ENCODE data around the gene SLC6A2. TPM values are rescaled to one million over a fixed set of nuclear protein-coding genes. Genes with fewer than 3 reads are reported as not detected.

SLC6A2 gene
- total RNA-seq, 3 donors from 2014 or later (not counting 1 experiment from before 2014, with no cell fraction given): not detected

- Histone ChIP-seq H3K27ac (ENCODE audit: low read length) (no peak overlapping the region), H3K4me3 (ENCODE audit: low read length) (no peak overlapping the region), H3K4me1 (ENCODE audit: control insufficient read depth, insufficient read depth, low read length) (no peaks in the 10 kb centered on the region), H3K9me3 (ENCODE audit: control insufficient read depth, insufficient read depth, low read length) (no peaks in the 10 kb centered on the region), H3K36me3 (ENCODE audit: control insufficient read depth, insufficient read depth, low read length) (no peaks in the 10 kb centered on the region), H3K27me3 (ENCODE audit: control insufficient read depth, insufficient read depth, low read length) (no peaks in the 10 kb centered on the region)
- no peak for DNase-seq
- intact Hi-C loops (cut with micrococcal nuclease): no loop called here
- WGBS (ENCODE audit: insufficient coverage): 77% methylated on average over 3 of the region's 4 CpGs
- Mint-ChIP-seq H3K9me3 (no peaks in the 10 kb centered on the region), H3K4me3 (no peak overlapping the region), H3K36me3 (no peaks in the 10 kb centered on the region), H3K27ac (no peak overlapping the region), H3K27me3 (ENCODE audit: low read depth in 2 of 2) (peaks cover 34 to 35% of the 10 kb centered on the region in 2 donors), H3K4me1 (no peaks in the 10 kb centered on the region)
- no peak for TF ChIP-seq CTCF (IDR thresholded peaks at IDR 0.05)
- no peak for ATAC-seq
Observed at GRCh38 chr16:55736671-55737070, 80.9 kb downstream of the SLC6A2 start.

GRCh38 chr16:55737318-55737717, 81.5 kb downstream of the SLC6A2 start:
- Mint-ChIP-seq H3K36me3 (no peaks in the 10 kb centered on the region), H3K4me3 (no peak overlapping the region), H3K27me3 (ENCODE audit: low read depth in 2 of 2) (peaks cover 31 to 35% of the 10 kb centered on the region in 2 donors), H3K9me3 (no peaks in the 10 kb centered on the region), H3K27ac (no peak overlapping the region), H3K4me1 (no peaks in the 10 kb centered on the region)
- no peaks in the 10 kb centered on the region for H3K4me1 ChIP-seq (ENCODE audit: control insufficient read depth, insufficient read depth, low read length)
- intact Hi-C loops (cut with micrococcal nuclease): no loop called here
- no peak overlapping the region for H3K27ac ChIP-seq (ENCODE audit: low read length)
- no peaks in the 10 kb centered on the region for H3K27me3 ChIP-seq (ENCODE audit: control insufficient read depth, insufficient read depth, low read length)
- ATAC-seq (no peak), DNase-seq (no peak)
- no peak overlapping the region for H3K4me3 ChIP-seq (ENCODE audit: low read length)
- no peak for TF ChIP-seq CTCF (IDR thresholded peaks at IDR 0.05)
- no peaks in the 10 kb centered on the region for H3K36me3 ChIP-seq (ENCODE audit: control insufficient read depth, insufficient read depth, low read length)
- H3K9me3 ChIP-seq (ENCODE audit: control insufficient read depth, insufficient read depth, low read length): no peaks in the 10 kb centered on the region
- WGBS (ENCODE audit: insufficient coverage): 73% methylated on average over 3 of the region's 3 CpGs

- Histone ChIP-seq H3K9me3 (ENCODE audit: control insufficient read depth, insufficient read depth, low read length) (no peaks in the 10 kb centered on the region), H3K4me3 (ENCODE audit: low read length) (no peak overlapping the region), H3K27me3 (ENCODE audit: control insufficient read depth, insufficient read depth, low read length) (no peaks in the 10 kb centered on the region), H3K4me1 (ENCODE audit: control insufficient read depth, insufficient read depth, low read length) (no peaks in the 10 kb centered on the region), H3K27ac (ENCODE audit: low read length) (no peak overlapping the region), H3K36me3 (ENCODE audit: control insufficient read depth, insufficient read depth, low read length) (no peaks in the 10 kb centered on the region)
- no peaks in the 10 kb centered on the region for H3K9me3 Mint-ChIP-seq
- DNase-seq (no peak), ATAC-seq (no peak)
- TF ChIP-seq CTCF (IDR thresholded peaks at IDR 0.05): no peak
- no peak overlapping the region for H3K4me3 Mint-ChIP-seq
- peaks cover 35 to 36% of the 10 kb centered on the region in 2 donors for H3K27me3 Mint-ChIP-seq (ENCODE audit: low read depth in 2 of 2)
- H3K4me1 Mint-ChIP-seq: no peaks in the 10 kb centered on the region
- no peak overlapping the region for H3K27ac Mint-ChIP-seq
- intact Hi-C loops (cut with micrococcal nuclease): no loop called here
- no peaks in the 10 kb centered on the region for H3K36me3 Mint-ChIP-seq
- 80% methylated on average over 9 of the region's 9 CpGs for WGBS (ENCODE audit: insufficient coverage)
Observed at GRCh38 chr16:55737966-55738365, 82.2 kb downstream of the SLC6A2 start.

GRCh38 chr16:55746081-55746480, 90.3 kb downstream of the SLC6A2 start:
- Mint-ChIP-seq H3K9me3 (no peaks in the 10 kb centered on the region), H3K36me3 (no peaks in the 10 kb centered on the region), H3K4me1 (no peaks in the 10 kb centered on the region), H3K27ac (no peak overlapping the region), H3K4me3 (no peak overlapping the region), H3K27me3 (ENCODE audit: low read depth in 2 of 2) (peaks cover 31 to 35% of the 10 kb centered on the region in 2 donors)
- no peaks in the 10 kb centered on the region for H3K4me1 ChIP-seq (ENCODE audit: control insufficient read depth, insufficient read depth, low read length)
- H3K36me3 ChIP-seq (ENCODE audit: control insufficient read depth, insufficient read depth, low read length): no peaks in the 10 kb centered on the region
- 86% methylated on average over 4 of the region's 4 CpGs for WGBS (ENCODE audit: insufficient coverage)
- ATAC-seq (no peak), DNase-seq (no peak)
- TF ChIP-seq CTCF (IDR thresholded peaks at IDR 0.05): no peak
- H3K27ac ChIP-seq (ENCODE audit: low read length): no peak overlapping the region
- intact Hi-C loops (cut with micrococcal nuclease): no loop called here
- no peak overlapping the region for H3K4me3 ChIP-seq (ENCODE audit: low read length)
- no peaks in the 10 kb centered on the region for H3K9me3 ChIP-seq (ENCODE audit: control insufficient read depth, insufficient read depth, low read length)
- no peaks in the 10 kb centered on the region for H3K27me3 ChIP-seq (ENCODE audit: control insufficient read depth, insufficient read depth, low read length)
